ENCODE data around the gene PCA3.
"Not testable (repeated sequence)": the region's sequence is repeated elsewhere in the genome, so short reads cannot be mapped to it uniquely, and the experiment has no call there.

PCA3 gene

DNA sequence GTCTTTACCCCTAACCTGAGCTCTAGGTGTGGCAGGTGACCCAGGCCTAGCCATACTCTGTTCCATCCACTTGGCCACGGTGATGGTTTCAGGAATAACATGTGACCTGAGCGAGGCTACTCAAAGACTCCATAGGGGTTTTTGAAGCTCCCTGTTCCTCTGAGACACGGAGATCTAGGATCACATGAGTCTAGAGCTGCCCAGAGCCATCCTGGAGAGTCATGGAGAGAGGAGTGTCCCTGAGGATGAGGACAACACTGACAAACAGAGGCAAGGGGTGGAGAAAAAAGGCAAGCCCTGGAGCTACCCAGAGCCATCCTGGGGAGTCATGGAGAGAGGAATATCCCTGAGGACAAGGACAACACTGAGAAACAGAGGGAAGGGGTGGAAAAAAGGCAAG, 29.5 kb upstream of the PCA3 start:
- no peak overlapping the region for H3K4me3 ChIP-seq (ENCODE audit: low read depth, low read length)
- TF ChIP-seq, protein P1, sequence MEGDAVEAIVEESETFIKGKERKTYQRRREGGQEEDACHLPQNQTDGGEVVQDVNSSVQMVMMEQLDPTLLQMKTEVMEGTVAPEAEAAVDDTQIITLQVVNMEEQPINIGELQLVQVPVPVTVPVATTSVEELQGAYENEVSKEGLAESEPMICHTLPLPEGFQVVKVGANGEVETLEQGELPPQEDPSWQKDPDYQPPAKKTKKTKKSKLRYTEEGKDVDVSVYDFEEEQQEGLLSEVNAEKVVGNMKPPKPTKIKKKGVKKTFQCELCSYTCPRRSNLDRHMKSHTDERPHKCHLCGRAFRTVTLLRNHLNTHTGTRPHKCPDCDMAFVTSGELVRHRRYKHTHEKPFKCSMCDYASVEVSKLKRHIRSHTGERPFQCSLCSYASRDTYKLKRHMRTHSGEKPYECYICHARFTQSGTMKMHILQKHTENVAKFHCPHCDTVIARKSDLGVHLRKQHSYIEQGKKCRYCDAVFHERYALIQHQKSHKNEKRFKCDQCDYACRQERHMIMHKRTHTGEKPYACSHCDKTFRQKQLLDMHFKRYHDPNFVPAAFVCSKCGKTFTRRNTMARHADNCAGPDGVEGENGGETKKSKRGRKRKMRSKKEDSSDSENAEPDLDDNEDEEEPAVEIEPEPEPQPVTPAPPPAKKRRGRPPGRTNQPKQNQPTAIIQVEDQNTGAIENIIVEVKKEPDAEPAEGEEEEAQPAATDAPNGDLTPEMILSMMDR (IDR thresholded peaks at IDR 0.05; ENCODE audit: control insufficient read depth, extremely low read depth, insufficient read depth), result no peak
- DNase-seq (ENCODE audit: low read depth), result no peak

DNA sequence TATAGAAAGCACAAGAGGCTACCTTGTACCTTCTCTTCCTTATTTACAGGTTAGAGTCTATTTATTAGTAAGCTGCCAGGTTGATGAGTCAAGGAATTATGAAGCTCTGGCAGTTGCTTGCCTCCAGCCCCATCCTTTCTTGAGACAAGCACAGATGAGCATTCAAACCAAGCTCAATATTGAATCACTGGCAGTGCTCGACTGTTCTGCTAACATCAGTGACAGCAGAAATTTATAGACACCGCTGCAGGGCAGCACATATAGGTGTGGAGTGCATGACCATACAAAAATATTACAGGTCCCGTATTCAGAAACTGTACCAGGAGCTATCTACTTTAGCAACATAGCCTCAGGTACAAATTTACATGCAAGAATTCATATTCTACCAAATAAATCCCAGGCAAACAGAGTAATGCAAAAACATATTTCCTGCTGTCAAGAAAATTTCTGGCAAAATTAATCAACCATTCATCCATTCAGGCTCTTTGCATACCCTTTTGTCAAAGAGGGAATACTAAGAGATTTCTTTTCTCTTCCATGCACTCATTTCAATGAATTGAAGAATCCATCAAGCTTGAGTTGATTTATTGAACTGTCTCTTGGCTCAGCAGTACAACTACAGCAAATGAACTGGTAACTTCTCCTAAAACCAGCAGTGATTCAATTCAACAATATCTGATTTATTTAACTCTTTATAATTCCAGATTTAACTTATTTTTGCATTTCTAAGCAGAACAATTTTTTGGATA, 26.9 kb upstream of the PCA3 start:
- TF ChIP-seq, protein P1 (IDR thresholded peaks at IDR 0.05; ENCODE audit: control insufficient read depth, extremely low read depth, insufficient read depth), result no peak
- no peak for DNase-seq (ENCODE audit: low read depth)
- no peak overlapping the region for H3K4me3 ChIP-seq (ENCODE audit: low read depth, low read length)

DNA sequence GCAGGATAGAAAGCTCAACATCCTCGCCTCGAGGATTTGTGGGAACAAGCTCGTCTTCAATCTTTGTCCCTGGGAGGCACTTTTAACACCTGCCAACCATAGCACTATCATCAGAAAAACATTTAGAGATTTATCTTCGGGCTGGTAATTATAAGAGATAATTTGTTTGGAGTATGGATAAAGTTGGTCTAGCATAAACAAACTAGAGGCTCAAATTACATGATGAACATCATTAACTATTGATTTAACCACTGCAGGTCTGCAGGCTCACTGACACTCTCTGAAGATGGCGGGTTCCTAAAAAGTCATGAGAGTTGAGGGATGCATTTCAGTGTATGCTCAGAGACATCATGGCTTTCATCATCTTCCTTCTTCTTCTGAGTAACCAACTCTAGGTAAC, 25.8 kb upstream of the PCA3 start:
- TF ChIP-seq, protein P1 (IDR thresholded peaks at IDR 0.05; ENCODE audit: control insufficient read depth, extremely low read depth, insufficient read depth), result no peak
- no peak for DNase-seq (ENCODE audit: low read depth)
- H3K4me3 ChIP-seq (ENCODE audit: low read depth, low read length), result no peak overlapping the region

DNA sequence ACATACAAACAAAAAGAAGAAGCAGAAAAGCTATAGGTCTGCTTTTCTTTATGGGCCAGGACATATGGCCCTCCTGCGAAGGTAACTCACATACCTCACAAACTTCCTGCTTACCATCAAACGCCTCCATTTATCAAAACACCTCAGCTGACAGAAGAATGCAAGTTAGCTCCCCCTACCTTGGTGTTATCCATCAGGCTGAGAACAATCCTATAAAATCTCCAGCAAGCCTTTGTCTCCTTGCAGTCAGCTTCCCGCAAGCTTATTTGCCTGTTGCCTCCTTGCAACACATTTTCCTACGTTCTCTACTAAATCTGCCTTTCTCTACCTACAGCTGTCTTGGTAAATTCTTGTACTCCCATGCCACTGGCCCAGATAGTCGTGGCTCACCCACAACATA, 22.7 kb upstream of the PCA3 start:
- TF ChIP-seq, protein P1 (IDR thresholded peaks at IDR 0.05; ENCODE audit: control insufficient read depth, extremely low read depth, insufficient read depth), result no peak
- H3K4me3 ChIP-seq (ENCODE audit: low read depth, low read length), result no peak overlapping the region
- DNase-seq (ENCODE audit: low read depth), result no peak

DNA sequence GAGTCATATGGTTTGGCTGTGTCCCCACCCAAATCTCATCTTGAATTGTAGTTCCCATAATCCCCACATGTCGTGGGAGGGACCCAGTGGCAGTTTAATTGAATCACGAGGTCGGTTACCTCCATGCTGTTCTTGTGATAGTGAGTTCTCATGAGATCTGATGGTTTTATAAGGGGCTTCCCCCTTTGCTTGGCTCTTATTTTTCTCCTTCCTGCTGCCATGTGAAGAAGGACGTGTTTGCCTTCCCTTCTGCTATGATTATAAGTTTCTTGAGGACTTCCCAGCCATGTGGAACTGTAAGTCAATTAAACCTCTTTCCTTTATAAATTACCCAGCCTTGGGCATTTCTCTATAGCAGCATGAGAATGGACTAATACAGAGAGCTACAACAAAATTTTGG, 21.3 kb upstream of the PCA3 start:
- not testable (repeated sequence) for H3K4me3 ChIP-seq (ENCODE audit: low read depth, low read length); DNase-seq (ENCODE audit: low read depth)

DNA sequence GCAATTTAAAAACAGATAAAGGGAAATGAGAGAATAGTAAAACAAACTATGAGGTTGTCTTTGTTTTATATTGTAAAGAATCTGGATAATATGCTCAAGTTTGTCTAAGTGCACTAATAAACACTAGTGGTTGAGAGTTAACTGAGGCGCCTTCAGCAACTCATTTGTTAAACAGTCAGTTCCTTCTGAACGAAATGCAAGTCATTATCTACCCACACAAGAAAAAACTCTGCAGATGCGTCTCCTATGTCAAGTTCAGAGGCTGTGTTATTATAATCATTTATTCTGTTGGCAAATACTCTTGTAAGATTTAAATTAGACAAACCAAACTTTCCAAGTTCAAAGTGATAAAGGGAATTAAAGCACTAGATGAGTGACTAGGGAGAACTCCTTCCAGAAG, 20.3 kb upstream of the PCA3 start:
- DNase-seq (ENCODE audit: low read depth), result no peak
- no peak overlapping the region for H3K4me3 ChIP-seq (ENCODE audit: low read depth, low read length)
- TF ChIP-seq, protein P1 (IDR thresholded peaks at IDR 0.05; ENCODE audit: control insufficient read depth, extremely low read depth, insufficient read depth), result no peak

DNA sequence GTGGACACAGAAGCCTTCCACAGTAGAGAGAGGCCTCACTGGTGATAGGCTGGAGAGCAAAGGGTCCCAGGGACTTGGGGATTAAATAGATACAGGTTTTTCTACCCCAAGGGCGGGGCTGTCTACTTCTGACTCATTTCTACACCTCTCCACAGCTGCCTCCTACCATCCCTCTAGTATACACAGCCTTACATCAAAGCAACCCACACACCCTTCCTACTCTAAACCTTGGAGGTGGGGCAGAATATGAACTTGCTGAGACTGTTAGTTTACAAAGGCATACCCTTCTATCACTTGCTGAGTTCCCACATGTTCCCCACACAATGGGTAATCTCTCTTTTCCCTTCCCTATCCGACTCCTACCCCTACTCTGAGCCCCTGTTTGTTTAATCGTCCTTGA, 19.9 kb upstream of the PCA3 start:
- no peak for DNase-seq (ENCODE audit: low read depth)
- TF ChIP-seq, protein P1 (IDR thresholded peaks at IDR 0.05; ENCODE audit: control insufficient read depth, extremely low read depth, insufficient read depth), result no peak
- no peak overlapping the region for H3K4me3 ChIP-seq (ENCODE audit: low read depth, low read length)
